GM19025 (cell line): ENCODE data around the gene CHST15.
"Not testable (repeated sequence)": the region's sequence is repeated elsewhere in the genome, so short reads cannot be mapped to it uniquely, and the experiment has no call there.

Experiments
- ATAC-seq: cut with Tn5 transposase; IDR thresholded peaks from one replicate; pipeline ENCODE4 v1.9.1; 2021; ENCODE audit warnings: mild to moderate bottlenecking, low read depth, moderate library complexity; ENCODE audit not compliant: unreplicated experiment

Gene CHST15

GRCh38 chr10:124100651-124101050 lies 7.3 kb upstream of the CHST15 start:
- ATAC-seq = not testable (repeated sequence)

GRCh38 chr10:124100124-124100523 lies 6.7 kb upstream of the CHST15 start:
- no peak for ATAC-seq

GRCh38 chr10:124099604-124100003 lies 6.2 kb upstream of the CHST15 start:
- ATAC-seq = peak; percentile 64

- no peak for ATAC-seq
These were observed 5.2 kb upstream of the CHST15 start for GRCh38 chr10:124098575-124098974.

GRCh38 chr10:124097883-124098282 lies 4.5 kb upstream of the CHST15 start:
- no peak for ATAC-seq

- ATAC-seq = no peak
These were observed 3.1 kb upstream of the CHST15 start for GRCh38 chr10:124096494-124096893.

GRCh38 chr10:124095801-124096200 lies 2.4 kb upstream of the CHST15 start:
- ATAC-seq = not testable (repeated sequence)

- no peak for ATAC-seq
These were observed 1.7 kb upstream of the CHST15 start for GRCh38 chr10:124095096-124095495.

- ATAC-seq = no peak
These were observed 1.0 kb upstream of the CHST15 start for GRCh38 chr10:124094419-124094785.

- ATAC-seq = not testable (repeated sequence)
These were observed 498 bp upstream of the CHST15 start for GRCh38 chr10:124093774-124094418.

- peak; percentile 39 for ATAC-seq
These were observed 1.0 kb downstream of the CHST15 start for GRCh38 chr10:124092250-124092859.

- no peak for ATAC-seq
These were observed 1.6 kb downstream of the CHST15 start for GRCh38 chr10:124091646-124092249.

GRCh38 chr10:124090601-124091209 lies 2.7 kb downstream of the CHST15 start:
- ATAC-seq = no peak

- ATAC-seq = no peak
These were observed 3.5 kb downstream of the CHST15 start for GRCh38 chr10:124089859-124090258.

- ATAC-seq = no peak
These were observed 4.5 kb downstream of the CHST15 start for GRCh38 chr10:124088915-124089314.

- no peak for ATAC-seq
These were observed 5.4 kb downstream of the CHST15 start for GRCh38 chr10:124087672-124088634.

- no peak for ATAC-seq
These were observed 6.4 kb downstream of the CHST15 start for GRCh38 chr10:124086787-124087671.

GRCh38 chr10:124086097-124086710 lies 7.2 kb downstream of the CHST15 start:
- no peak for ATAC-seq

GRCh38 chr10:124085680-124086079 lies 7.7 kb downstream of the CHST15 start:
- no peak for ATAC-seq
